Measurements from ENCODE around the gene BLMH. TPM values are rescaled to one million over a fixed set of nuclear protein-coding genes. Genes with fewer than 3 reads are reported as not detected.

The BLMH gene
- total RNA-seq, 1 donor from 2014 or later, result 103 TPM

DNA sequence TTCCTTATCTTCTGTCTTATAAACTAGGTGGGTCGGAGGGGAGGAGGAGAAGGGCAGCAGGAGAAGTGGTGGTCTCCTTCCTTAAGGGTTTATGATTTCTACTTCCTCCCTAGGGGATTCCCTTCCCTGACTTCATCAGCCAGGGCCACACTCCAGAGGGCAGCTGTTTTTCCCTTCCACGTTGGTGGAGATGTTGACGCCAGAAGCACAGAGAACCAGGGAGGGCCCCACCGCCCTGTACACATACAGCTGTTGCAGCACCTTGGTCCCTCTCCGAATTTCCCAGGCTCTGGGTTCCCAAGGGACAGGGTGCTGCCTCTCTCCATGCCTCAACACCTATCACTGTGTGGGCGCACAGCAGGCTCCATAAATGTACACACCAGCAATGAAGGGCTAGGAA lies 50.7 kb downstream of the BLMH start:
- H3K4me3 Mint-ChIP-seq (ENCODE audit: unreplicated experiment), result no peak overlapping the region
- H3K27me3 Mint-ChIP-seq (ENCODE audit: unreplicated experiment), result peaks cover 20% of the 10 kb centered on the region
- H3K27ac Mint-ChIP-seq (ENCODE audit: unreplicated experiment), result no peak overlapping the region
- H3K36me3 Mint-ChIP-seq (ENCODE audit: unreplicated experiment), result peaks cover 8% of the 10 kb centered on the region
- TF ChIP-seq CTCF (IDR thresholded peaks at IDR 0.05; ENCODE audit: partially characterized antibody, unreplicated experiment), result no peak
- DNase-seq, result no peak
- H3K9me3 Mint-ChIP-seq (ENCODE audit: unreplicated experiment), result peaks cover 4% of the 10 kb centered on the region
- peaks cover 7% of the 10 kb centered on the region for H3K4me1 Mint-ChIP-seq (ENCODE audit: low read depth, unreplicated experiment)

GRCh38 chr17:30240177-30240576 lies 51.6 kb downstream of the BLMH start:
- H3K27ac Mint-ChIP-seq (ENCODE audit: unreplicated experiment), result no peak overlapping the region

DNA sequence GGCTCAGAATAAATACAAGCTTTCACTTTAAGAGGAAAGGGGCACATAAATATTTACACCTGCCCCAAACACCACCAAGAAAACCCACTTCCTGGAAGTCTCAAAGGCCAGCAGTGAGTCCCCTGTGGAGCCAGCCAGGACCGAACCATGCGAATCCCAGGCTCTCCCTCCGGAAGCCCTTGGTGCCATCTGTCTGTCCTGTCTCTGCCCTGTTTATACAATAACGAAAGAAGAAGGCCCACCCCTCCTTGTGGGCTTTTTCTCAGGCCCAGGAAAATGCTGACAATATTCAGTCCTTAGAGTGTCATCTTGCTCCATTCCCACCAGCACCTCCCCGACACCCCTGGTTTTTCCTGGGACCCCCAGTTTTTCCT lies 52.7 kb downstream of the BLMH start:
- TF ChIP-seq CTCF (IDR thresholded peaks at IDR 0.05; ENCODE audit: partially characterized antibody, unreplicated experiment), result no peak
- peaks cover 5% of the 10 kb centered on the region for H3K9me3 Mint-ChIP-seq (ENCODE audit: unreplicated experiment)
- H3K4me3 Mint-ChIP-seq (ENCODE audit: unreplicated experiment), result no peak overlapping the region
- H3K36me3 Mint-ChIP-seq (ENCODE audit: unreplicated experiment), result peaks cover 8% of the 10 kb centered on the region
- H3K4me1 Mint-ChIP-seq (ENCODE audit: low read depth, unreplicated experiment), result peaks cover 7% of the 10 kb centered on the region
- H3K27ac Mint-ChIP-seq (ENCODE audit: unreplicated experiment), result peak overlapping the region; percentile 64
- DNase-seq, result no peak
- H3K27me3 Mint-ChIP-seq (ENCODE audit: unreplicated experiment), result peaks cover 26% of the 10 kb centered on the region

More at GRCh38 chr17:30240177-30240576, 51.6 kb downstream of the BLMH start:
- Mint-ChIP-seq H3K27me3 (ENCODE audit: unreplicated experiment) (peaks cover 21% of the 10 kb centered on the region), H3K9me3 (ENCODE audit: unreplicated experiment) (peaks cover 5% of the 10 kb centered on the region), H3K4me1 (ENCODE audit: low read depth, unreplicated experiment) (peaks cover 7% of the 10 kb centered on the region), H3K36me3 (ENCODE audit: unreplicated experiment) (peaks cover 8% of the 10 kb centered on the region), H3K4me3 (ENCODE audit: unreplicated experiment) (no peak overlapping the region)
- TF ChIP-seq CTCF (IDR thresholded peaks at IDR 0.05; ENCODE audit: partially characterized antibody, unreplicated experiment), result no peak
- DNase-seq, result no peak

- Mint-ChIP-seq H3K27me3 (ENCODE audit: unreplicated experiment) (peaks cover 28% of the 10 kb centered on the region), H3K36me3 (ENCODE audit: unreplicated experiment) (peaks cover 8% of the 10 kb centered on the region), H3K9me3 (ENCODE audit: unreplicated experiment) (peaks cover 5% of the 10 kb centered on the region), H3K4me1 (ENCODE audit: low read depth, unreplicated experiment) (peaks cover 6% of the 10 kb centered on the region), H3K4me3 (ENCODE audit: unreplicated experiment) (no peak overlapping the region), H3K27ac (ENCODE audit: unreplicated experiment) (no peak overlapping the region)
- peak; percentile 28 for DNase-seq
- TF ChIP-seq CTCF (IDR thresholded peaks at IDR 0.05; ENCODE audit: partially characterized antibody, unreplicated experiment), result no peak
Measured at GRCh38 chr17:30238387-30239088, 53.2 kb downstream of the BLMH start.

- no peak overlapping the region for H3K4me3 Mint-ChIP-seq (ENCODE audit: unreplicated experiment)
Measured at GRCh38 chr17:30238003-30238344, 53.8 kb downstream of the BLMH start.

More at GRCh38 chr17:30238003-30238344, 53.8 kb downstream of the BLMH start:
- TF ChIP-seq CTCF (IDR thresholded peaks at IDR 0.05; ENCODE audit: partially characterized antibody, unreplicated experiment), result no peak
- Mint-ChIP-seq H3K36me3 (ENCODE audit: unreplicated experiment) (peaks cover 8% of the 10 kb centered on the region), H3K4me1 (ENCODE audit: low read depth, unreplicated experiment) (peaks cover 4% of the 10 kb centered on the region), H3K27ac (ENCODE audit: unreplicated experiment) (no peak overlapping the region), H3K9me3 (ENCODE audit: unreplicated experiment) (peaks cover 5% of the 10 kb centered on the region), H3K27me3 (ENCODE audit: unreplicated experiment) (peaks cover 28% of the 10 kb centered on the region)
- DNase-seq, result no peak

Measured in glutamatergic neuron (in vitro differentiated cells).